GM10248 (cell line): ENCODE results near the gene NDUFS8.

Experiments used
- CTCF ChIA-PET: fragments of 300-600 bp; sonication (Branson Sonifier 250); formaldehyde crosslinking; extraction: SDS; loops from one replicate; lab custom pipeline; 2021; ENCODE audit warnings: antibody characterized with exemption; lab: Yijun Ruan, JAX
- POLR2A ChIA-PET: fragments of 350-650 bp; sonication (Branson Sonifier 250); formaldehyde crosslinking; extraction: SDS; loops from one replicate; lab custom pipeline; 2020; ENCODE audit warnings: antibody characterized with exemption; lab: Yijun Ruan, JAX
- DNase-seq: peaks from one replicate; pipeline ENCODE4 v3.0.0; 2012; ENCODE audit errors: extremely low spot score
- CTCF ChIP-seq: IDR thresholded peaks from 2 replicates; pipeline ENCODE4 v1.5.1; 2012; ENCODE audit warnings: mild to moderate bottlenecking, low read depth; ENCODE audit errors: extremely low read depth, missing control alignments, control extremely low read depth

The NDUFS8 gene

GRCh38 chr11:68041617-68042218, 11.2 kb downstream of the NDUFS8 start:
- POLR2A ChIA-PET: interaction anchor here (0.6 to 1.0 kb wide), 3 partner anchors 11 to 554 kb away, joined by 3 to 5 read pairs (median 4); no protein-coding TSS in a partner anchor
- CTCF ChIA-PET: interaction anchor here (1.3 to 2.7 kb wide), 4 partner anchors 10 to 167 kb away, joined by 4 to 13 read pairs (median 4); partner anchors contain the start of gene NDUFS8
- no peak for DNase-seq
- no peak for TF ChIP-seq CTCF

GRCh38 chr11:68042219-68043028, 11.9 kb downstream of the NDUFS8 start:
- ChIA-PET POLR2A (interaction anchor here (0.6 to 1.0 kb wide), 3 partner anchors 11 to 555 kb away, joined by 3 to 5 read pairs (median 4); no protein-coding TSS in a partner anchor), CTCF (interaction anchor here (1.3 to 2.7 kb wide), 4 partner anchors 9 to 167 kb away, joined by 4 to 13 read pairs (median 4); partner anchors contain the start of gene NDUFS8)
- no peak for DNase-seq
- TF ChIP-seq CTCF: no peak

- DNase-seq: no peak
- POLR2A ChIA-PET: interaction anchor here (1.8 kb wide), 1 partner anchor 10 kb away, joined by 5 read pairs; no protein-coding TSS in a partner anchor
- CTCF ChIA-PET: interaction anchor here (2.7 kb wide), 1 partner anchor 8 kb away, joined by 13 read pairs; no protein-coding TSS in a partner anchor
- no peak for TF ChIP-seq CTCF
Measured at GRCh38 chr11:68043029-68043348, 12.5 kb downstream of the NDUFS8 start.

GRCh38 chr11:68043349-68044144, 13.1 kb downstream of the NDUFS8 start:
- TF ChIP-seq CTCF: no peak
- no peak for DNase-seq
- ChIA-PET CTCF (no interaction called here), POLR2A (interaction anchor here (0.6 to 1.8 kb wide), 2 partner anchors 9 to 69 kb away, joined by 5 to 8 read pairs; no protein-coding TSS in a partner anchor)

- ChIA-PET POLR2A (interaction anchor here (1.8 kb wide), 1 partner anchor 8 kb away, joined by 5 read pairs; no protein-coding TSS in a partner anchor), CTCF (no interaction called here)
- TF ChIP-seq CTCF: no peak
- DNase-seq: no peak
Measured at GRCh38 chr11:68044145-68044813, 13.8 kb downstream of the NDUFS8 start.
